HepG2 (cell line): ENCODE results near the gene CHD2. TPM values are rescaled to one million over a fixed set of nuclear protein-coding genes. Genes with fewer than 3 reads are reported as not detected.

Source experiments
- ATAC-seq: fragments of 200-7000 bp; cut with Tn5 transposase; 3 replicates; pipeline ENCODE4 v1.9.1; 2020; ENCODE audit warnings: mild to moderate bottlenecking, moderate library complexity
- BruUV-seq: library from RNA; stranded (reverse); fragments of 400-500 nt; replicated peaks from 2 replicates; lab custom pipeline; 2021; lab: Mats Ljungman, UMichigan
- CTCF ChIA-PET: fragments of 300-600 bp; formaldehyde crosslinking; extraction: SDS; loops from one replicate; lab custom pipeline; 2021; ENCODE audit warnings: low total read pairs, inconsistent platforms, low intra/inter-chr PET ratio; lab: Yijun Ruan, JAX
- POLR2A ChIA-PET: fragments of 350-600 bp; sonication (Branson Sonifier 250); formaldehyde crosslinking; loops from one replicate; lab custom pipeline; 2020; ENCODE audit warnings: antibody characterized with exemption, inconsistent platforms; lab: Yijun Ruan, JAX
- DNase-seq: peaks from one replicate; pipeline ENCODE4 v3.0.0-alpha.2; 2015; ENCODE audit warnings: low spot score
- FAIRE-seq: peaks from 3 replicates; lab custom pipeline; 2011; peaks lifted over from hg19 to GRCh38; lab: Jason Lieb, UNC
- H2AFZ ChIP-seq: one replicate; pipeline ENCODE4 v1.6.1; 2011; ENCODE audit warnings: low read length, inconsistent platforms
- H3K27ac ChIP-seq: fragments of 300-600 bp; 3 replicates; pipeline ENCODE4 v1.8.0; 2011; ENCODE audit warnings: mixed run types, mild to moderate bottlenecking, mixed read lengths, low read length, inconsistent platforms; ENCODE audit not compliant: insufficient read depth; ENCODE audit errors: extremely low read length
- H3K27me3 ChIP-seq, 2 experiments: fragments of 200-600 bp in 1 of 2; 2 replicates in 1 of 2; 3 replicates in 1 of 2; pipeline versions ENCODE4 v1.6.0 to v1.8.0; 2011; ENCODE audit warnings: low read length in 2 of 2, mild to moderate bottlenecking in 2 of 2, moderate library complexity in 2 of 2, inconsistent platforms in 1 of 2; ENCODE audit not compliant: insufficient read depth in 2 of 2, control insufficient read depth in 1 of 2
- H3K36me3 ChIP-seq, 2 experiments: fragments of 200-600 bp in 1 of 2; replicated peaks in 1 of 2; 2 replicates in 1 of 2; 3 replicates in 1 of 2; pipeline versions ENCODE4 v1.5.1 to v1.8.0; 2011; ENCODE audit warnings: low read length in 2 of 2, inconsistent platforms in 1 of 2; ENCODE audit not compliant: insufficient read depth in 2 of 2, control insufficient read depth in 1 of 2
- H3K4me1 ChIP-seq: 2 replicates; pipeline ENCODE4 v1.5.1; 2012; ENCODE audit warnings: low read length, inconsistent platforms; ENCODE audit not compliant: insufficient read depth
- H3K4me2 ChIP-seq: 2 replicates; pipeline ENCODE4 v1.6.0; 2011; ENCODE audit warnings: low read depth, low read length, inconsistent platforms
- H3K4me3 ChIP-seq, 3 experiments: fragments of 200-600 bp in 1 of 3; sonication (generic), shearing (Covaris generic) in 1 of 3; replicated peaks in 1 of 3; 2 replicates each; pipeline ENCODE4 v1.5.1; 2011 to 2016; ENCODE audit warnings: low read length in 3 of 3, inconsistent platforms in 2 of 3, low read depth in 2 of 3, mild to moderate bottlenecking in 2 of 3, control low read depth in 1 of 3, mixed read lengths in 1 of 3; ENCODE audit not compliant: insufficient read depth in 1 of 3
- H3K79me2 ChIP-seq: one replicate; pipeline ENCODE4 v1.6.1; 2011; ENCODE audit warnings: low read length, inconsistent platforms; ENCODE audit not compliant: insufficient read depth
- H3K9ac ChIP-seq: 2 replicates; pipeline ENCODE4 v1.6.0; 2011; ENCODE audit warnings: mild to moderate bottlenecking, low read depth, low read length, inconsistent platforms; ENCODE audit not compliant: insufficient read depth
- H3K9me3 ChIP-seq: 2 replicates; pipeline ENCODE4 v1.5.1; 2012; ENCODE audit warnings: mild to moderate bottlenecking, low read length
- H4K20me1 ChIP-seq: 2 replicates; pipeline ENCODE4 v1.6.0; 2011; ENCODE audit warnings: inconsistent platforms, mild to moderate bottlenecking, low read length, moderate library complexity; ENCODE audit not compliant: insufficient read depth
- CHD2 ChIP-seq: IDR thresholded peaks from 2 replicates; pipeline ENCODE4 v1.6.1; 2011; ENCODE audit warnings: low read depth, low read length, improper control_type of control experiment
- EED ChIP-seq: sonication (generic); formaldehyde crosslinking; IDR thresholded peaks from 2 replicates; pipeline ENCODE4 v1.5.0; 2020; ENCODE audit warnings: mild to moderate bottlenecking, missing genetic modification reagents
- FLYWCH1 ChIP-seq: sonication (generic); formaldehyde crosslinking; IDR thresholded peaks from 2 replicates; pipeline ENCODE4 v1.8.1; 2023; ENCODE audit warnings: mild to moderate bottlenecking, missing genetic modification reagents
- FOXP1 ChIP-seq, 2 experiments: fragments of 450-650 bp in 1 of 2; IDR thresholded peaks; 2 replicates each; pipeline ENCODE4 v1.6.1; 2017 to 2018; ENCODE audit warnings: antibody characterized with exemption in 1 of 2
- MTF1 ChIP-seq: sonication (generic); formaldehyde crosslinking; IDR thresholded peaks from 2 replicates; pipeline ENCODE4 v1.5.0; 2020; ENCODE audit warnings: missing genetic modification reagents
- MZF1 ChIP-seq: sonication (generic); formaldehyde crosslinking; IDR thresholded peaks from 2 replicates; pipeline ENCODE4 v1.8.1; 2023; ENCODE audit warnings: mild to moderate bottlenecking, missing genetic modification reagents, borderline replicate concordance
- ONECUT2 ChIP-seq: sonication (generic); formaldehyde crosslinking; IDR thresholded peaks from 2 replicates; pipeline ENCODE4 v1.4.0; 2020; ENCODE audit warnings: missing genetic modification reagents
- RAD51 ChIP-seq: fragments of 450-650 bp; IDR thresholded peaks from 2 replicates; pipeline ENCODE4 v1.6.1; 2016; ENCODE audit warnings: borderline replicate concordance
- RFX1 ChIP-seq: fragments of 450-650 bp; IDR thresholded peaks from 2 replicates; pipeline ENCODE4 v1.6.1; 2017
- TEAD2 ChIP-seq: sonication (generic); formaldehyde crosslinking; IDR thresholded peaks from 2 replicates; pipeline ENCODE4 v1.9.0; 2021; ENCODE audit warnings: missing genetic modification reagents
- TP53 ChIP-seq: sonication (generic); formaldehyde crosslinking; conservative IDR thresholded peaks from 2 replicates; pipeline ENCODE4 v1.4.0; 2020; ENCODE audit warnings: missing genetic modification reagents
- ZKSCAN8 ChIP-seq: IDR thresholded peaks from 2 replicates; pipeline ENCODE4 v1.6.1; 2016; ENCODE audit warnings: borderline replicate concordance, missing genetic modification reagents, missing compliant biosample characterization
- ZNF224 ChIP-seq: sonication (generic); formaldehyde crosslinking; IDR thresholded peaks from 2 replicates; pipeline ENCODE4 v1.5.0; 2020; ENCODE audit warnings: mild to moderate bottlenecking, missing genetic modification reagents
- ZNF282 ChIP-seq: fragments of 450-650 bp; IDR thresholded peaks from 2 replicates; pipeline ENCODE4 v1.6.1; 2018; ENCODE audit not compliant: partially characterized antibody
- ZNF607 ChIP-seq: sonication (generic); formaldehyde crosslinking; IDR thresholded peaks from 2 replicates; pipeline ENCODE4 v1.5.1; 2020; ENCODE audit warnings: missing genetic modification reagents, mild to moderate bottlenecking, borderline replicate concordance
- ZNF672 ChIP-seq: sonication (generic); formaldehyde crosslinking; IDR thresholded peaks from 2 replicates; pipeline ENCODE4 v1.8.1; 2022; ENCODE audit warnings: missing genetic modification reagents
- WGBS: methylation state at CpG from one replicate; pipeline ENCODE4 v1.1.6; 2017; ENCODE audit warnings: low lambda C conversion rate; 5-methylcytosine and 5-hydroxymethylcytosine counted together
- in situ Hi-C: cut with HindIII; loops from 2 replicates; pipeline ENCODE4 v1.10.0; 2017; ENCODE audit warnings: low pct_unique_long_range_greater_than_20kb; ENCODE audit not compliant: extremely low pct_ligation_motif_present
- intact Hi-C: fragments of 100-400 bp; cut with micrococcal nuclease; formaldehyde crosslinking; loops from one replicate; pipeline ENCODE4 v1.10.0; 2022; ENCODE audit not compliant: unreplicated experiment
- polyA plus RNA-seq, 8 experiments: library from polyadenylated mRNA; depleted of rRNA in 3 of 8; stranded (reverse) in 7 of 8; unstranded in 1 of 8; fragments of >200 nt; fragmentation: Illumina TruSeq in 4 of 8; extraction: Trizol in 4 of 8; gene quantifications; 2 replicates each; pipeline versions ENCODE4 v1.2.1 to v1.2.3, GENCODE V29; 2011 to 2016; ENCODE audit warnings: low read depth in 4 of 8, missing spikeins in 1 of 8, mixed read lengths in 1 of 8; ENCODE audit not compliant: insufficient read depth in 1 of 8
- total RNA-seq, 5 experiments: library from RNA; depleted of rRNA; stranded (reverse); fragments of >200 nt; fragmentation: Illumina TruSeq; extraction: Trizol; gene quantifications; 2 replicates each; pipeline ENCODE4 v1.2.3, GENCODE V29; 2016; ENCODE audit warnings: low read depth in 1 of 5
- TF ChIP-seq, protein P1 (sequence below): IDR thresholded peaks from 2 replicates; pipeline ENCODE4 v1.6.1; 2012; ENCODE audit warnings: inconsistent platforms
- TF ChIP-seq, protein P2 (sequence below): sonication (generic); formaldehyde crosslinking; IDR thresholded peaks from 2 replicates; pipeline ENCODE4 v1.5.1; 2020; ENCODE audit warnings: missing genetic modification reagents, mild to moderate bottlenecking, borderline replicate concordance
- TF ChIP-seq, protein P3 (sequence below): IDR thresholded peaks from 2 replicates; pipeline ENCODE4 v1.6.1; 2018; ENCODE audit warnings: missing genetic modification reagents
- TF ChIP-seq, protein P4 (sequence below): sonication (generic); formaldehyde crosslinking; IDR thresholded peaks from 2 replicates; pipeline ENCODE4 v1.4.0; 2020; ENCODE audit warnings: missing genetic modification reagents
- TF ChIP-seq, protein P5 (sequence below): IDR thresholded peaks from 2 replicates; pipeline ENCODE4 v1.6.1; 2016; ENCODE audit warnings: low read depth

CHD2 gene
- total and polyA plus RNA-seq, 2 of the 13 experiments (the other 11 are each of a cell fraction or from before 2014, with no cell fraction given) = 54.0 to 54.1 TPM

DNA sequence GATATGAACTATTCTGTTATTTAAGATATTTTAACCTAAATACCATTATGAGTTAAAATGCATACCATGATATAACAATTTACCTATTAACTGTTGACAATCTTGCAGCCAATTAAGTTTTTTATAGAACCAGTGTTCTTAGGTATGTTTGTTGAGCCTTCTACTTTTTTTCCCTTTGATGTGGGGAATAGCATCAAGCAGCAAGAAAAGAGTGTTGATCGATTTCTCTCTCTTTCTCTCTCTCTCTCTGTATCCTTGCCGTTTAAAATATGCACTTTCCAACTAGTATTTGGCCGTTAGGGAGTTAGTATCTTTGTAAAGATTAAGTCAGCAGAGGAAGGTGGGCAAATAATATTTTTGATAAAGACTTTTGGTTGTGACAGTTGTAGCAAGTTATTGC lies 5.9 kb downstream of the CHD2 start:
- CTCF ChIA-PET = no interaction called here
- DNase-seq (no peak), FAIRE-seq (no peak), ATAC-seq (no peak)
- Histone ChIP-seq H3K9me3 (no peaks in the 10 kb centered on the region), H3K27ac (peak overlapping the region; percentile 87), H3K36me3 (peaks cover 3 to 5% of the 10 kb centered on the region in 2 experiments), H3K79me2 (peaks cover 97% of the 10 kb centered on the region), H4K20me1 (peaks cover 69% of the 10 kb centered on the region), H3K4me2 (peak overlapping the region; percentile 99), H3K9ac (peak overlapping the region; percentile 92), H3K4me3 (peak overlapping the region; percentile 63 to 90 (median 74); a peak in 4 of 6 replicates), H3K4me1 (peaks cover 63% of the 10 kb centered on the region), H2AFZ (no peak overlapping the region), H3K27me3 (no peaks in the 10 kb centered on the region; a peak in 1 of 5 replicates)
- in situ Hi-C loops (no loop called here), intact Hi-C loops (no loop called here)
- POLR2A ChIA-PET = interaction anchor here (0.9 to 10.5 kb wide), 5 partner anchors 11 to 96 kb away, joined by 3 to 185 read pairs (median 23); no protein-coding TSS in a partner anchor
- no TSS peak for BruUV-seq
- 7% methylated on average over 3 of the region's 3 CpGs for WGBS
- no peak for TF ChIP-seq ZNF607 (CRISPR knock-in tag)
- TF ChIP-seq EED (CRISPR knock-in tag) = no peak
- no peak for TF ChIP-seq TEAD2 (CRISPR knock-in tag)
- TF ChIP-seq, protein P1, sequence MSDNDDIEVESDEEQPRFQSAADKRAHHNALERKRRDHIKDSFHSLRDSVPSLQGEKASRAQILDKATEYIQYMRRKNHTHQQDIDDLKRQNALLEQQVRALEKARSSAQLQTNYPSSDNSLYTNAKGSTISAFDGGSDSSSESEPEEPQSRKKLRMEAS = no peak
- TF ChIP-seq, protein P2, sequence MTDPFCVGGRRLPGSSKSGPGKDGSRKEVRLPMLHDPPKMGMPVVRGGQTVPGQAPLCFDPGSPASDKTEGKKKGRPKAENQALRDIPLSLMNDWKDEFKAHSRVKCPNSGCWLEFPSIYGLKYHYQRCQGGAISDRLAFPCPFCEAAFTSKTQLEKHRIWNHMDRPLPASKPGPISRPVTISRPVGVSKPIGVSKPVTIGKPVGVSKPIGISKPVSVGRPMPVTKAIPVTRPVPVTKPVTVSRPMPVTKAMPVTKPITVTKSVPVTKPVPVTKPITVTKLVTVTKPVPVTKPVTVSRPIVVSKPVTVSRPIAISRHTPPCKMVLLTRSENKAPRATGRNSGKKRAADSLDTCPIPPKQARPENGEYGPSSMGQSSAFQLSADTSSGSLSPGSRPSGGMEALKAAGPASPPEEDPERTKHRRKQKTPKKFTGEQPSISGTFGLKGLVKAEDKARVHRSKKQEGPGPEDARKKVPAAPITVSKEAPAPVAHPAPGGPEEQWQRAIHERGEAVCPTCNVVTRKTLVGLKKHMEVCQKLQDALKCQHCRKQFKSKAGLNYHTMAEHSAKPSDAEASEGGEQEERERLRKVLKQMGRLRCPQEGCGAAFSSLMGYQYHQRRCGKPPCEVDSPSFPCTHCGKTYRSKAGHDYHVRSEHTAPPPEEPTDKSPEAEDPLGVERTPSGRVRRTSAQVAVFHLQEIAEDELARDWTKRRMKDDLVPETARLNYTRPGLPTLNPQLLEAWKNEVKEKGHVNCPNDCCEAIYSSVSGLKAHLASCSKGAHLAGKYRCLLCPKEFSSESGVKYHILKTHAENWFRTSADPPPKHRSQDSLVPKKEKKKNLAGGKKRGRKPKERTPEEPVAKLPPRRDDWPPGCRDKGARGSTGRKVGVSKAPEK (CRISPR knock-in tag) = no peak
- no peak for TF ChIP-seq RFX1
- no peak for TF ChIP-seq MTF1 (CRISPR knock-in tag)
- TF ChIP-seq, protein P3, sequence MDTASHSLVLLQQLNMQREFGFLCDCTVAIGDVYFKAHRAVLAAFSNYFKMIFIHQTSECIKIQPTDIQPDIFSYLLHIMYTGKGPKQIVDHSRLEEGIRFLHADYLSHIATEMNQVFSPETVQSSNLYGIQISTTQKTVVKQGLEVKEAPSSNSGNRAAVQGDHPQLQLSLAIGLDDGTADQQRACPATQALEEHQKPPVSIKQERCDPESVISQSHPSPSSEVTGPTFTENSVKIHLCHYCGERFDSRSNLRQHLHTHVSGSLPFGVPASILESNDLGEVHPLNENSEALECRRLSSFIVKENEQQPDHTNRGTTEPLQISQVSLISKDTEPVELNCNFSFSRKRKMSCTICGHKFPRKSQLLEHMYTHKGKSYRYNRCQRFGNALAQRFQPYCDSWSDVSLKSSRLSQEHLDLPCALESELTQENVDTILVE (CRISPR knock-in tag) = no peak
- TF ChIP-seq ZKSCAN8 = no peak
- TF ChIP-seq FOXP1 (IDR thresholded peaks at IDR 0.05) = no peak
- TF ChIP-seq FOXP1 (CRISPR knock-in tag; IDR thresholded peaks at IDR 0.05) = peak; percentile 22; the same call in 1 of the 2 replicates
- no peak for TF ChIP-seq FLYWCH1 (CRISPR knock-in tag)
- TF ChIP-seq RAD51 = no peak
- TF ChIP-seq, protein P4, sequence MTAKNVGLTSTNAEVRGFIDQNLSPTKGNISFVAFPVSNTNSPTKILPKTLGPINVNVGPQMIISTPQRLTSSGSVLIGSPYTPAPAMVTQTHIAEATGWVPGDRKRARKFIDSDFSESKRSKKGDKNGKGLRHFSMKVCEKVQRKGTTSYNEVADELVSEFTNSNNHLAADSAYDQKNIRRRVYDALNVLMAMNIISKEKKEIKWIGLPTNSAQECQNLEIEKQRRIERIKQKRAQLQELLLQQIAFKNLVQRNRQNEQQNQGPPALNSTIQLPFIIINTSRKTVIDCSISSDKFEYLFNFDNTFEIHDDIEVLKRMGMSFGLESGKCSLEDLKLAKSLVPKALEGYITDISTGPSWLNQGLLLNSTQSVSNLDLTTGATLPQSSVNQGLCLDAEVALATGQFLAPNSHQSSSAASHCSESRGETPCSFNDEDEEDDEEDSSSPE (CRISPR knock-in tag) = no peak
- TF ChIP-seq TP53 (CRISPR knock-in tag) = no peak
- TF ChIP-seq, protein P5, sequence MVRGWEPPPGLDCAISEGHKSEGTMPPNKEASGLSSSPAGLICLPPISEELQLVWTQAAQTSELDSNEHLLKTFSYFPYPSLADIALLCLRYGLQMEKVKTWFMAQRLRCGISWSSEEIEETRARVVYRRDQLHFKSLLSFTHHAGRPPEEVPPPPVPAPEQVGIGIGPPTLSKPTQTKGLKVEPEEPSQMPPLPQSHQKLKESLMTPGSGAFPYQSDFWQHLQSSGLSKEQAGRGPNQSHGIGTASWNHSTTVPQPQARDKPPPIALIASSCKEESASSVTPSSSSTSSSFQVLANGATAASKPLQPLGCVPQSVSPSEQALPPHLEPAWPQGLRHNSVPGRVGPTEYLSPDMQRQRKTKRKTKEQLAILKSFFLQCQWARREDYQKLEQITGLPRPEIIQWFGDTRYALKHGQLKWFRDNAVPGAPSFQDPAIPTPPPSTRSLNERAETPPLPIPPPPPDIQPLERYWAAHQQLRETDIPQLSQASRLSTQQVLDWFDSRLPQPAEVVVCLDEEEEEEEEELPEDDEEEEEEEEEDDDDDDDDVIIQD (CRISPR knock-in tag) = no peak
- no peak for TF ChIP-seq ZNF282
- TF ChIP-seq ZNF224 (CRISPR knock-in tag) = no peak
- TF ChIP-seq CHD2 = no peak
- peak; percentile 69; the same call in 1 of the 2 replicates for TF ChIP-seq ONECUT2 (CRISPR knock-in tag)
- no peak for TF ChIP-seq ZNF672 (CRISPR knock-in tag)
- no peak for TF ChIP-seq MZF1 (CRISPR knock-in tag)
